ENCODE data around the gene WDR53.
"Not testable (repeated sequence)": the region's sequence is repeated elsewhere in the genome, so short reads cannot be mapped to it uniquely, and the experiment has no call there.

The WDR53 gene

DNA sequence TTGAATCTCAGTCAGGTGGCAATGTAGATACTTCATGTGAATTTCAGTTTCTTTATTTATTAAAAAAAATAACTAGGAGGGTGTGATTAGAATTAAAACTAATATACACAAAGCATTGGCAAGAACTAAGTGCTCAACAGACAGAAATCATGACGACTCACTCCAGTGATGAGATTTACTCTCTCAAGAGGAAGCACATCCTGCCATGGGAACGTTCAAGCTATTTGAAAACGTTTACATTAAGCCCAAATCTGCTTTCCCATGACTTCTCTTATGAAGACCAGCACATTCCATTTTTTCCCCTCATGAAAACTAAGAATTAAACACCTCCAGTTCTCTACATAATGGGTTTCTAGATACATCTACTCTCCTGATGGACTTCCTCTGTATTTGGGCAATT is 8.5 kb downstream of the WDR53 start:
- DNase-seq: no peak

DNA sequence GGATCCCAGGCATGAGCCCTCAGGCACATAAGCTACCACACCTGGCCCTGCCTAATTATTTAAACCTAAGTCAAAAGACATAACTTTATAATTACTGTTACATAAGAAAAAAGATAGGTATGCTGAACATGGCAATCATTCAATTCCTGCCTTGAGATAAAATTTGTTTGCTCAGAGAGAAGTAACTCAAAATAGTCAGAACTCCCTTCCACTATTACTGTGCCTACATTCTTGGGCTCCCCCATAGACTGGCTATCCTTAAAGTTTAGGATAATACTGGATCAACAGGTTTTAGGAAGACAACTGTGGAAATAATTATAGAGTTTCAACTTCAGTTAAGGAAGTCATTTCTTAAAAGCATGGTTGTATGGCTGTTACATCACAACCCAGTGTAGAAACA is 9.9 kb downstream of the WDR53 start:
- no peak for DNase-seq

- no peak for DNase-seq
Measured at GRCh38 chr3:196557236-196557635, 11.1 kb downstream of the WDR53 start.

DNA sequence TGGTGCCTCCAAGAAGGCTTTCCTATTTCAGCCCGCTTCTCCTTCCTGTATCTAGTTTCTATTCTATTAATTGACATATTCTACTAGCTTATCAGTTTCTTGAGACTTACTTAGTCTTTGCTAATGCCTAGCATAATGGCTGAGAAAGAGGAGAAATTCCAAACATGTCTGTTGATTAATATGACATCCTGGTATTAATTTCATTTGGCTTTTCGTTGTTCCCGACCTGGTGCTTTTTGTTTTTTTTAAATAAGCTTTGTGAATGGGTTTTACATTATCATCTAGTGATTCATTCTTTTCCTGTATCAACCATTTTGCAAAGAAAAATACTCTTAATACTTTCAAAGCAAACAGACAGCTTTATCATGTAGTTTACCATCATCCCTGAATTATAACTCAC is 13.1 kb downstream of the WDR53 start:
- no peak for DNase-seq

- no peak for DNase-seq
Measured at GRCh38 chr3:196554205-196554604, 14.1 kb downstream of the WDR53 start.

- no peak for DNase-seq
Measured at GRCh38 chr3:196553551-196553950, 14.8 kb downstream of the WDR53 start.

GRCh38 chr3:196552253-196552652 is 16.1 kb downstream of the WDR53 start:
- no peak for DNase-seq

DNA sequence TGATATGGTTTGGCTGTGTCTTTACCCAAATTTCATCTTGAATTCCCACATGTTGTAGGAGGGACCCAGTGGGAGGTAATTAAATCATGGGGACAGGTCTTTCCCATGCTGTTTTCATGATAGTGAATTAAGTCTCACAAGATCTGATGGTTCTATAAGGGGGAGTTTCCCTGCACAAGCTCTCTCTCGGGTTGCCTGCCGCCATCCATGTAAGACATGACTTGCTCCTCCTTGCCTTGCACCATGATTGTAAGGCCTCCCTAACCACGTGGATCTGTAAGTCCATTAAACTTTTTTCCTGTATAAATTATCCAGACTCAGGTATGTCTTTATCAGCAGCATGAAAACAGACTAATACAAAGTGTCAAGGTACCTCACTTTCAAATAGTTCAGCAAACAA is 18.2 kb downstream of the WDR53 start:
- not testable (repeated sequence) for DNase-seq

DNA sequence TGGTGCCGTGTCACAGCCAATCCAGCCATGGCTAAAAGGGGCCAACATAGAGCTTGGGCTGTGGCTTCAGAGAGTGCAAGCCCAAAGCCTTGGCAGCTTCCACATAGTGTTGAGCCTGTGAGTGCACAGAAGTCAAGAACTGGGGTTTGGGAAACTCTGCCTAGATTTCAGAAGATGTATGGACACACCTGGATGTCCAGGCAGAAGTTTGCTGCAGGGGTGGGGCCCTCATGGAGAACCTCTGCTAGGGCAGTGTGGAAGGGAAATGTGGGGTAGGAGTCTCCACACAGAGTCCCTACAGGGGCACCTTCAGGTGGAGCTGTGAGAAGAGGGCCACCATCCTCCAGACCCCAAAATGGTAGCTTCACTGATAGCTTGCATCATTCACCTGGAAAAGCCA is 19.0 kb downstream of the WDR53 start:
- DNase-seq: not testable (repeated sequence)

DNA sequence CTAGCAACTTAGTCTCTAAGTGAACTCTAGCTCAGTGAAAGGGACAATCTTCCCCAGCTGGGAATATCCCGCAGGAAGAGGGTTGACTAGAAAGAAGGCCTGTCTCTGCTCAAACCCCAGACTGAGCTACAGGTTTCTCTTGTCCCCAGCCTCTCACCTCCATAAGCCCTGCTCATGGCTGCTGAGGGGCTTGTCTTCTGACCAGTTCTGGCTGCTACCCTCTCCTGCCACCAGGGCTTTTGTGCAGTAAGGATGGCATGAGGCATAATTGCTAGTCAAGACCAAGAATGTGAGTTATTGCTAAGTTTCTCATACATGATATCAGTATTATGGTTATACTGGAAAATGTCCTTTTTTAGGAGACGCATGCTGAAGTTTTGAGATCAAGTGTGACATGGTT is 21.3 kb downstream of the WDR53 start:
- DNase-seq: no peak

- DNase-seq: no peak
Measured at GRCh38 chr3:196546537-196546936, 21.8 kb downstream of the WDR53 start.

GRCh38 chr3:196544491-196544992 is 23.8 kb downstream of the WDR53 start:
- no peak for DNase-seq

DNA sequence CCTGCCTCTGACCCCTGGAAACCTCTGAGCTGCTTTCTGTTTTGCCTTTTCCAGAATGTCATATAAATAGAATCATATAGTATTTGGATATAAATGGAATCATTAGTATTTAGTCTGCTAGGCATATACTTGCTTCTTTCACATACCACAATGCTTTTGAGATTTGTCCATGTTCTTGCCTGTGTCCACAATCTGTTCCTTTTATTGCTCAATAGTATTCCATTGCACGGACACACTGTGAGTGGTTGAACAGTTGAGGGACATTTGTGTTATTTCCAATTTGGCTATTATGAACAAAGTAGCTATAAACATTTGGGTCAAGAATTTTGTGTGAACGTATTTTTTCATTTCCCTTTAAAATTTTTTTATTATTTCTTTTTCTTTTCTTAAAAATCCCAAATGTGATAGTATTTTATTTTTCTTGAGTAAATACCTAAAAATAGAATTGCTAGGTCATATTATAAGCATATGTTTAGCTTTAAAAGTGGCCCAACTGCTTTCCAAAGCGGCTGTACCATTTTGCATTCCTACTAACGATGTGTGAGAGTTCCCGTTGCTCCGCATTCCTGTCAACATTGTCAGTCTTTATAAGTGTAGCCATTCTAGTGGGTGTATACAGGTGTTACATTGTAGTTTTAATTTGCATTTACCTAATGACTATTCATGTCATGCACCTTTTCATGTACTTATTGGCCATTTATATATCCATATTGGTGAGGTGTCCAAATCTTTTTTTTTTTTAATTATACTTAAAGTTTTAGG is 26.5 kb downstream of the WDR53 start:
- no peak for DNase-seq

- DNase-seq: peak in 6 of 51 donors; percentile 0 to 8 (median 4)
Measured at GRCh38 chr3:196537319-196537984, 30.9 kb downstream of the WDR53 start.

DNA sequence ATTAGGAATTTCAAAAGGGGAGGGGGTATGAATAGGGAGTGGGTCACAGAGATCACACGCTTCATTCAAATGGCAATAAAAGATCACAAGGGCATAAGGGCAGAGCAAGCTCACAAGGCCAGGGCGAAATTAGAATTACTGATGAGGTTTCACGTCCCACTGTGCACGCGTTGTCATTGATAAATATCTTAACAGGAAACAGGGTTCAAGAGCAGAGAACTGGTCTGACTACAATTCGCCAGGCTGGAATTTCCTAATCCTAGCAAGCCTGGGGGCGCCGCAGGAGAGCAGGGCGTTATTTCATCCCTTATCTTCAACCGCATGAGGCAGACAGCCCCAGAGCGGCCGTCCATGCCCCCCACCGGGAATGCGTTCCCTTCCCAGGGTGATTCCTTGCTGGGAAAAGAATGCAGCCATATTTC is 35.1 kb downstream of the WDR53 start:
- no peak for DNase-seq

- DNase-seq: no peak
Measured at GRCh38 chr3:196531418-196531817, 36.9 kb downstream of the WDR53 start.

DNA sequence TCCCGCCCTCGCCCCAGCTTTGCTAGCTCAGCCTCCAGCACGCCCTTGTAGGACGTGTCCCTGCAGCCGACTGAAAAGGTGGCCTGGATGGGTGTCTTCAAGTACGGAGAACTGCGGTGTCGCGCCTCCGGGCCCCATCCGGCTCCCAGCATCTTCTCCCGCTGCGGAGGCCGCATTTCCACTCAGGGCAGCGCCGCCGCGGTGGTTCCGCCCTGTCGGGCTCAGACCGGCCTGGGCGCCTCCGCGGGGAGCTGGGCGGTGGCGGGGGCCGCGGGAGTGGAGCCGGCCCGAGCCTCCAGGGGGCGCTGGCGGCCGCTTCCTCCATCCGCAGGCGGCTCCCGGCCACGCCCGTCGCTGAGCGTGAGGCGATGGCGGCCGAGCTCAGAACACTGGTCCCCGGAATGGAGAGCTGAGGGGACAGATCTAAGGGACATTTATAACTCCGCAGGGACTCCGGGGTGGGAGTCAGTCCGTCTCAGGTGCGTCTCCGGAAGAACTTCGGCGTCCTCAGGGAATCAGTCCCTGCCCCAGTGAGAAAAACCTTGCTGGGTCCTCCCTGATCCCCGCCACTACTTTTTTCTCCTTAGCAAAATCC is 39.6 kb downstream of the WDR53 start:
- peak in 41 of 51 donors; percentile 3 to 81 (median 33) for DNase-seq

DNA sequence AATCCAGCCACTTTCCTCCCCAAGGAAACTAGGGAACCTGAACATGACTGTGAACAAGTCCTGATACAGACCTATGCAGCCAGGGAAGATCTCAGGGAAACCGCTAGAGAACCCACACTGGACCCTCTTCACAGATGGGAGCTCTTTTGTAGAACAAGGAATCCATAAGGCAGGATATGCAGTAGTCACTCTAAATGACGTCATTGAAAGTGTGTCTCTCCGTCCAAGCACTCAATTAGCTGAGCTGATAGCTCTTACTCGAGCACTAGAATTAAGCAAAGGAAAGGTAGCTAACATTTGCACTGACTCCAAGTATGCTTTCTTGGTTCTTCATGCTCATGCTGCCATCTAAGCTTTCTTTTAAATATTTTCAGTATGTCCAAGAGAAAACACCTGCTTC is 43.2 kb downstream of the WDR53 start:
- no peak for DNase-seq

DNA sequence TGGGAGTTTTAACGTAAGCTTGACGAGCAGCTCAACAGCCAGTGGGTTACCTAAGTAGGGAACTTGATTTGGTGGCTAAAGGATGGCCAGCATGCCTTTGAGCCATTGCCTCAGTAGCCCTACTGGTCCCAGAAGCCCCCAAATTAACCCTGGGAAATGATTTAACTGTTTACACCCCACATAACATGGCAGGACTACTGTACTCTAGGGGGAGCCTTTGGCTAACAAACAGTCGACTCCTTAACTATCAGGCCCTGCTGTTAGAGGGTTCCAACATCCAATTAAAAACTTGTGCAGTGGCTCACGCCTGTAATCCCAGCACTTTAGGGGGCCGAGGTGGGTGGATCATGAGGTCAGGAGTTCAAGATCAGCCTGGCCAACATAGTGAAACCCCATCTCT is 43.8 kb downstream of the WDR53 start:
- DNase-seq: no peak

DNA sequence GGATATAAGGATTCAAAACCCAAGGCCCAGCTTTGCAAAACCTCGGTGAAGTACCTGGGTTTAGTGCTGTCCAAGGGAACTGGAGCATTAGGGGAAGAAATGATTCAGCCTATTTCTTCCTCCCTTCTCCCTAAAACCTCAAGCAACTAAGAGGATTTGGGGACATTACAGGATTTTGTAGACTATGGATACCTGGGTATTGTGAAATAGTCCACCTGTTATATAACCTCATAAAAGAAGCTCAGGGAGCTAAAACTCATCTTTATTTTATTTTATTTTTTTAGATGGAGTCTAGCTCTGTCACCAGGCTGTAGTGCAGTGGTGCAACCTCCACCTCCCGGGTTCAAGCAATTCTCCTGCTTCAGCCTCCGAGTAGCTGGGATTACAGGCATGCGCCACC is 44.5 kb downstream of the WDR53 start:
- no peak for DNase-seq

GRCh38 chr3:196521291-196521690 is 47.1 kb downstream of the WDR53 start:
- DNase-seq: not testable (repeated sequence)

- DNase-seq: no peak
Measured at GRCh38 chr3:196519718-196520082, 48.7 kb downstream of the WDR53 start.
